WTC11 (cell line): ENCODE results near the gene BPIFB2.

Experiments used
- ESRRA ChIP-seq: sonication (generic); formaldehyde crosslinking; IDR thresholded peaks from 2 replicates; pipeline ENCODE4 v1.8.1; 2022; ENCODE audit warnings: mild to moderate bottlenecking, missing genetic modification reagents, borderline replicate concordance
- FOXJ3 ChIP-seq: sonication (generic); formaldehyde crosslinking; IDR thresholded peaks from 2 replicates; pipeline ENCODE4 v1.9.0; 2021; ENCODE audit warnings: missing genetic modification reagents, mild to moderate bottlenecking, borderline replicate concordance

DNA sequence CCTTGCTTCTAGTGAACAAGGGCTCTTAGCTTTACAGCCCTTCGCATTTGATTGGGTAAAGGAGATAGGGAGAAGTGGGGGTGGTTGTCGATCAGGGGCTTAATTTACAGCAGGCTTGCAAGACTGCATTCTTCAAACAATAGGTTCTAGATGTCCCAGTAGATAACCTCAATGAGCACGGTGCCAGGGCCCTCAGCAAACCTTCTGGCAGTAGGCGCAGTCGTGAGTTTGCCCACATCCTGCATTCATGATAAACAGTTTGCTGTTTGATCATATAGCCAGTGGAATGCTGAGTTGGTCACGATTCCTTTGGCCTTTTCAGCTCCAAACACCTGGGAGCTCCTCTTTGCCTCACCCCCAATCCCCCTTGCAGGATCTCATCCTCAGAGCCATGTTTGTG lies 30.8 kb upstream of the BPIFB2 start:
- TF ChIP-seq FOXJ3 = no peak
- no peak for TF ChIP-seq ESRRA (CRISPR knock-in tag)
